Vagina (tissue), 2 donors: ENCODE results near the gene GRK3. TPM values are rescaled to one million over a fixed set of nuclear protein-coding genes. Genes with fewer than 3 reads are reported as not detected.

Experiments used
- DNase-seq, 2 donors: peaks; one replicate each; pipeline ENCODE4 v3.0.0-alpha.2; 2017; ENCODE audit errors: extremely low spot score in 2 of 2
- H3K27ac ChIP-seq: fragments of 200-600 bp; sonication (generic); one replicate; pipeline ENCODE4 v1.5.1; 2019
- H3K27me3 ChIP-seq: fragments of 200-600 bp; sonication (generic); one replicate; pipeline ENCODE4 v1.5.1; 2019
- H3K36me3 ChIP-seq, 2 donors: fragments of 200-600 bp; sonication (generic); one replicate each; pipeline ENCODE4 v1.5.1; 2017 to 2019
- H3K4me1 ChIP-seq: fragments of 200-600 bp; sonication (generic); one replicate; pipeline ENCODE4 v1.5.1; 2019
- H3K4me3 ChIP-seq, 2 donors: fragments of 200-600 bp; sonication (generic); 1 replicate in 1 of 2; 2 replicates in 1 of 2; pipeline ENCODE4 v1.5.1; 2016 to 2019
- H3K9me3 ChIP-seq: fragments of 200-600 bp; sonication (generic); one replicate; pipeline ENCODE4 v1.5.1; 2019
- CTCF ChIP-seq, 3 experiments: fragments of 450-650 bp in 2 of 3; fragments of 200-600 bp in 1 of 3; sonication (generic) in 1 of 3; IDR thresholded peaks; one replicate each; pipeline ENCODE4 v1.5.1; 2017 to 2019; ENCODE audit warnings: antibody characterized with exemption in 3 of 3, mild to moderate bottlenecking in 2 of 3, moderate library complexity in 2 of 3
- POLR2A ChIP-seq, 2 donors: fragments of 450-650 bp; IDR thresholded peaks; one replicate each; pipeline ENCODE4 v1.6.1; 2017; ENCODE audit warnings: antibody characterized with exemption in 2 of 2, mild to moderate bottlenecking in 2 of 2, moderate library complexity in 2 of 2
- POLR2AphosphoS5 ChIP-seq, 2 donors: sonication (generic); formaldehyde crosslinking; IDR thresholded peaks; one replicate each; pipeline ENCODE4 v1.9.0; 2017; ENCODE audit warnings: antibody characterized with exemption in 2 of 2, mild to moderate bottlenecking in 2 of 2, low read depth in 1 of 2; ENCODE audit not compliant: insufficient read depth in 1 of 2
- intact Hi-C: fragments of 100-400 bp; cut with DNase I; formaldehyde crosslinking; loops from one replicate; pipeline ENCODE4 v1.15.1; 2023
- total RNA-seq: library from RNA; depleted of rRNA; stranded (reverse); fragments of >200 nt; gene quantifications from one replicate; pipeline ENCODE4 v1.2.3, GENCODE V29; 2016

GRK3 gene
- total RNA-seq, 1 donor from 2014 or later = 5.6 TPM

- no peak for DNase-seq
- no peaks in the 10 kb centered on the region for H3K9me3 ChIP-seq
- H3K27ac ChIP-seq = no peak overlapping the region
- H3K4me3 ChIP-seq = no peak overlapping the region
- H3K4me1 ChIP-seq = no peaks in the 10 kb centered on the region
- TF ChIP-seq POLR2AphosphoS5 (IDR thresholded peaks at IDR 0.05; ENCODE audit: insufficient read depth in 1 of 2, low read depth in 1 of 2) = no peak
- no peak for TF ChIP-seq POLR2A (IDR thresholded peaks at IDR 0.05)
- TF ChIP-seq CTCF (IDR thresholded peaks at IDR 0.05) = no peak
- no peaks in the 10 kb centered on the region for H3K27me3 ChIP-seq
- intact Hi-C loops = no loop called here
- H3K36me3 ChIP-seq = no peaks in the 10 kb centered on the region
Observed at GRCh38 chr22:25736378-25737011, 172.0 kb downstream of the GRK3 start.

- Histone ChIP-seq H3K9me3 (no peaks in the 10 kb centered on the region), H3K36me3 (no peaks in the 10 kb centered on the region), H3K27me3 (no peaks in the 10 kb centered on the region), H3K4me3 (no peak overlapping the region), H3K4me1 (no peaks in the 10 kb centered on the region), H3K27ac (no peak overlapping the region)
- DNase-seq = no peak
- no peak for TF ChIP-seq POLR2A (IDR thresholded peaks at IDR 0.05)
- TF ChIP-seq POLR2AphosphoS5 (IDR thresholded peaks at IDR 0.05; ENCODE audit: insufficient read depth in 1 of 2, low read depth in 1 of 2) = no peak
- intact Hi-C loops = no loop called here
Observed at GRCh38 chr22:25739659-25740344, 175.3 kb downstream of the GRK3 start.

- Histone ChIP-seq H3K4me1 (no peaks in the 10 kb centered on the region), H3K27ac (no peak within 1 kb of the TSS), H3K36me3 (no peaks in the 10 kb centered on the region), H3K4me3 (no peak within 1 kb of the TSS), H3K9me3 (no peaks in the 10 kb centered on the region), H3K27me3 (no peaks in the 10 kb centered on the region)
- TF ChIP-seq CTCF (IDR thresholded peaks at IDR 0.05) (no peak), POLR2AphosphoS5 (IDR thresholded peaks at IDR 0.05; ENCODE audit: insufficient read depth in 1 of 2, low read depth in 1 of 2) (no peak), POLR2A (IDR thresholded peaks at IDR 0.05) (no peak)
- intact Hi-C loops = no loop called here
- DNase-seq = no peak
Observed at GRCh38 chr22:25741692-25742626, 177.5 kb downstream of the GRK3 start, which contains the start of gene MYO18B. MYO18B (plus strand) TSS chr22:25742188; CDS start chr22:25761093, 18,905 bp downstream.

- Histone ChIP-seq H3K4me1 (no peaks in the 10 kb centered on the region), H3K9me3 (no peaks in the 10 kb centered on the region), H3K4me3 (no peak overlapping the region), H3K27me3 (no peaks in the 10 kb centered on the region), H3K27ac (no peak overlapping the region), H3K36me3 (no peaks in the 10 kb centered on the region)
- intact Hi-C loops = no loop called here
- DNase-seq = no peak
- TF ChIP-seq POLR2AphosphoS5 (IDR thresholded peaks at IDR 0.05; ENCODE audit: insufficient read depth in 1 of 2, low read depth in 1 of 2) = no peak
- no peak for TF ChIP-seq CTCF (IDR thresholded peaks at IDR 0.05)
- no peak for TF ChIP-seq POLR2A (IDR thresholded peaks at IDR 0.05)
Observed at GRCh38 chr22:25742918-25743708, 178.6 kb downstream of the GRK3 start.

- Histone ChIP-seq H3K27me3 (no peaks in the 10 kb centered on the region), H3K4me1 (no peaks in the 10 kb centered on the region), H3K36me3 (no peaks in the 10 kb centered on the region), H3K27ac (no peak overlapping the region), H3K4me3 (no peak overlapping the region), H3K9me3 (no peaks in the 10 kb centered on the region)
- TF ChIP-seq CTCF (IDR thresholded peaks at IDR 0.05) (no peak), POLR2AphosphoS5 (IDR thresholded peaks at IDR 0.05; ENCODE audit: insufficient read depth in 1 of 2, low read depth in 1 of 2) (no peak), POLR2A (IDR thresholded peaks at IDR 0.05) (no peak)
- intact Hi-C loops = no loop called here
- no peak for DNase-seq
Observed at GRCh38 chr22:25744694-25745093, 180.2 kb downstream of the GRK3 start.
